LoVo (cell line): Measurements from ENCODE around the gene FOXD2.
A peak's percentile ranks its signal among the peaks of the same experiment; 100 is the strongest.

Experiments used
- DNase-seq: peaks from one replicate; pipeline ENCODE4 v3.0.0-alpha.2; 2016; ENCODE audit warnings: low spot score

Gene FOXD2

DNA sequence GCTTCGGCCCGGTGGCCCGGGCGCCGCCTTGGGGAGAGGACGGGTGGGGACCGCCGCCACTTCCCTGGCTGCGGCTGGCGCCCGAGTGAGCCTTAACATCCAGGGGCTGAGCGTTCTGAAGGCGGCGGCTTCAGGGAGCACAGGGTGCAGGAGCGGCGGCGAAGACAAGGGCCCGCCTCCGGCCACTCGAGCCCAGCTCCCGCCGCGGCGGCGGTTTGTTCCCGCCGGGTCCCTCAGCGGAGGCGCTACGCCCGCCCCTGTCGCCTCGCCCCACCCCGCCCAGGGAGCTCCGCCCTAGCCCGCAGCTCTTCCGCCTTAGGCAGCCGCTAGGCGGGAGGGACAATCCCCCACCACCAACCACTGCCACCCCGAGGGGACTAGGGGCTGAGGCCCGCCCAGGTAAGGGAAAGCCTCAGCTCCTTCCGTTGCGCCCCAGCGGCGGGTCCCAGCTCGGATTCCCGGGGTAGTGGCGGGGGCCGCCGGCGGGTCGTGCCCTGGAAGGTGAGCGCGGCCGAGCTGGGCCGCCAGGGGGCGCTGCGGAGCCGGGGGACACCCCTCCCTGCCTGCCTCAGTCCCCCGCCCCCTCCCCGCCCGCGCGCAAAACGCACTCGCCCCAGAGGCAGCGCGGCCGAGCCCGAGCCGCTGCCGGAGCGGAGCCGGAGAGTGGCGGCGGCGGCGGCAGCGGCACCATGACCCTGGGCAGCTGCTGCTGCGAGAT is at the start of gene FOXD2:
Gene FOXD2 (plus strand): TSS at position 598 of the 718 bp plus-strand sequence. CDS start 92 bp downstream, at position 690.
- DNase-seq, result peak; percentile 90

DNA sequence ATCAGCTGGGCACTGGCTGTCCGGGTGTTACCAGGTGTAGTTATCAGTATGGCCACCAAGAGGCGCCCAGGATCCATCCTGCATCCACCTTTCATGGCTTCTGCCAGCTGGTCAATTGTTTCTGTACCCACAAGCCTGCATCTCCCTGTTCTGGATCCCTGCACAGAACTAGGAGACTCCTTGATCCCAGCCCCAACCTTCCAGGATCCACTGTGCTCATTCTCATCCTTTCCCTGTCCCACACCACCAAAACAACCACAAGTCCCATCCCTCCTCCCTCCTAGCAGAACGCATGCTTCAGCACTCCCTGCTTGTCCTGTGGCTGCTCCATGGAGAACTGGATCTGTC is 49.0 kb upstream of the FOXD2 start:
- peak; percentile 45 for DNase-seq

DNA sequence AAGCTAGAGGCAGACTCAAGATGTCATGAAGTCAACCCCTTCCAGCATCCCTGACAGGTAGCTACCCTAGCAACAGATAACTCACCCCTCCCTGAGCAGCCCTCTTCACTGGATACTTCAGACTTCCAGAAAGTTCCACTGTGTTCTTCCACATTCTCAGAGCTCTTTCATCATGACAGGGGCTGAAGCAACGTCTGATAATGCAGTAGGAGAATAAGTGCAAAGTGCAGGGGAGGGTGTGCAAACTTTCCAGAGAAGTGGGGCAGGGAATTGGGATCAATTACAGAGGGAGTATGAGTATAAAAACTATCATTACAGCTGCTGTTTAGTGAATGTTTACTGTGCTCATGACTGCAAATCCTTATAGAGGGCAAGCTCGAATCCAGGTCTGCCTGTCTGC is 48.1 kb upstream of the FOXD2 start:
- no peak for DNase-seq

DNA sequence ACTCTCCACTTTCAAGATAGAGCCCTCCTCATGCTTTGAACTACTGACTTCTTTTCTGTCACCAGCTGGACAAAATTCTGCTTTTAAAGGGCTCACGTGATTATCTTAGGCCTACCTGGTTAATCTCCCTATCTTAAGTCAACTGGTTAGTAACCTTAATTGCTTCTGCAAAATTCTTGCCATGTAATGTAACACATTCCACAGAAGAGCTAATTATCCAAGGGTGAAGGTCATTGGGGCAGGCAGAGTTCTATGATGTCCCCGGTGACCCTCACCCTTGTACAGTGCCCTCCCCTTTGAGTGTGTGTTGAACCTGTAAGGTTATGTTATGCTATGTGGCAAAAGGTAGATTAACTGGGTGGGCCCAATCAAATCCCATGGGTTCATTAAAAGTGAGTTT is 47.0 kb upstream of the FOXD2 start:
- no peak for DNase-seq

DNA sequence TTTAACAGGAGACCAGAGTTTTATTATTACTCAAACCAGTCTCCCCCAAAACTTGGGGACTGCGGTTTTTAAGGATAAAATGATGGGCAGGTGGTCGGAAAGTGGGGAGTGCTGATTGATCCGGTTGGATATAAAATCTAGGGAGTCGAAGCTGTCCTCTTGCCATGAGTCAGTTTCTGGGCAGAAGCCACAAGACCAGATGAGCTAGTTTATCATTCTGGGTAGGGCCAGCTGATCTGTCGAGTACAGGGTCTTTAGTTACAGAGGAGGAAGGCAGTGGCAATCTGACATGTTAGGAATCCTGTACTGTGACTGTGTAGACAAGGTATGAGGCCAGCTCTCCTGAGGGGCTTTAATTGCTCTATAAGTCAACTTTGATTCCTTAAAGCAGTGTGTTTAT is 44.7 kb upstream of the FOXD2 start:
- no peak for DNase-seq

DNA sequence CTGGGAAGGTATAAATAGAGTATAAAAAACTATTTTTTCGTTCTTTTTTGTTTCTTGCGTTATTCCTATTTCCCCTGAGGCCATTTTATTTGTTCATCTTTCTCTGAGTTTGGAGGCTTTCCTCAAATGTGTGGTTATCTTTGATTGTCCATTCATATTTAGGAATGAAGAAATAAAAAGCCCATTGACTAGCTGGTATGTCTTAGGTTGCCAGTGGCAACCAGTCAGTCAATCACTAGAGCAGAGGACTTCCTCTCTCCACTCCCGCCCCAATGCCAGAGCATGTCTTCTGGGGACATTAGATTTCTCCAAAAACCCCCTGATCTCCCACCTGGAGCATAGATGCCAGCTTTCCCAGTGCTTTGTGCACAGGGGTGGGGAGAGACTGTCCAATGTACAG is 42.4 kb upstream of the FOXD2 start:
- no peak for DNase-seq

DNA sequence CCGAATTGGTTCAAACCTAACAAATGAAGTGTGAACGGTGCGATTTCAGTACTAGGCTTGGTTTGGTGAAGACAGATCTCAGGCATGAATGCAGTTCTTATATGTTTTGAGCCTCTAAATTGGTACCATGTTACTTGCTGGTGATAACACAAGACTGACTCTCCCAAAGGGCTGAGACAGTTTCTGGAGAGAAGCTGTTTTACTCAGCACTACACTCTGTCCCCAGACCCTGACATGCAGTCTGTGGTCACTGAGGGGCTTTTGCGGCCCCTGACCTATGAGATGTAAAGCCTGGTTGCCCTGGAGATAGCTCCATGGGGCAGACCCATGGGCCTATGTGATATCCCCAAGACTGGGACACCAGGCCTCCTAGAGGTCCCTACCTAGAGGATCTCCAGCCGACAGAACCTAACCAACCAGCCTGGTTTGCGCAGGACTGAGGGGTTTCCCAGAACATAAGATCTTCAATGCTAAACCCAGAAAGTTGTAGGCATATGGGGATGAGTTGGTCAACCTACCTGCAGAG is 41.1 kb upstream of the FOXD2 start:
- no peak for DNase-seq

DNA sequence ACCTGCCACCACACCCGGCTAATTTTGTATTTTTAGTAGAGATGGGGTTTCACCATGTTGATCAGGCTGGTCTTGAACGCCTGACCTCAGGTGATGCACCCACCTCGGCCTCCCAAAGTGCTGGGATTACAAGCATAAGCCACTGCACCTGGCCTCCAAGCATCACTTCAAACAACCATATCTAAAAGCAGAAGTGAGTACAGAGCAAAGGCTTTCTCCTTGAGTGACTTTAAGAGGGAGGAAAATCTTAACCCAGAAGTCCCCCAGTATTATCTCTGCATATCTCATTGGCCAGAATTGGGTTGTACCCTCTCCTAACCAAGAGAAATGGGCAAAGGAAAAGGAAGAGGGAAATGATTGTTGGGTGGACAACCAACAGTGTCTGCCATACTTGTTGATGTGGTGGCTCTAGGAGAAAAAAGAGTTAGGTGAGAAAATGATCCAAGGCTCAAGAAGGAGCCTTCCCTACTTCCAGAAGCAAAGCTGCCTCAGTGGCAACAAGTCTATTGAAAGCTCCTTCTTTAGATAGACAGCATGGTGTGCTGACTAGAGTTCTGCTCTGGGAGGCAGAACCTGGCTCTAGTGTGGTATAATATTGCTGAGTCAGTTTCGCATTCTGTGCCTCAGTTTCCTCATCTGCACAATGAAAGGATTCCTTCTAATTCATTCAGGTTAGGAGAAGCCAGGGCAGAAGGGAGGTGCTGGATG is 38.6 kb upstream of the FOXD2 start:
- no peak for DNase-seq

DNA sequence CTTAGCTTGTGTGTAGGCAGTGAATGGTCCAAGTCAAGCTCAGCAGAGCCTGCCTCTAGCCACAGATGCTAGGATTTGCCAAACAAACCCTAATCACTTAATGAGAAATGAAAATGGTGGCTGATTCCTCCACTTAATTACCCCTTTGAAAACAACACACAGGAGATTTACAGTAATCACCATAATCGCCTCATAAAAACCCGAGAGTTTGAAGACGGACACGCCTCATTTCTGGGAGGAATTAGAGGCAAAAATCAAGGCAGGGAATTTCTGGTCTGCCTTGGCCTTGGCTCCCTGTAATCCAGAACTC is 38.0 kb upstream of the FOXD2 start:
- no peak for DNase-seq

DNA sequence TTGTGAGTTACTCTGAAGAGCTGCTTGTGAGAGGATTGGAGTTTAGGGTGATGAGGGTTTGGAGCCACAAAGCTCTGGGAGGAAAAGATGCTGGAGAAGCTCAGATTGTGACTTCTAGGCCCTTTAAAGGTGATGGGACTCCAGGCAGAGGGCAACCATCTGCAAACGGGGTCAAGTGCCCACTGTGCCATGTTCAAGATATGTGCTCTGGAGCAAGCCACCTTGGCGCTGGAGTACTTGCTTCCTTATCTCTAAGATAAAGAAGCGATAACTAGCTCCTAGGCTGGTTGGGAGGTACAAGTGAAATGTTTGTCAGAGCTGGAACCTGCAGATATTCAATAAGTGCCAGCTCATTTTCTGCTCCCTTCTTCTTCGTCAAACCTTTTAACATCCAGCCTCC is 36.1 kb upstream of the FOXD2 start:
- no peak for DNase-seq

DNA sequence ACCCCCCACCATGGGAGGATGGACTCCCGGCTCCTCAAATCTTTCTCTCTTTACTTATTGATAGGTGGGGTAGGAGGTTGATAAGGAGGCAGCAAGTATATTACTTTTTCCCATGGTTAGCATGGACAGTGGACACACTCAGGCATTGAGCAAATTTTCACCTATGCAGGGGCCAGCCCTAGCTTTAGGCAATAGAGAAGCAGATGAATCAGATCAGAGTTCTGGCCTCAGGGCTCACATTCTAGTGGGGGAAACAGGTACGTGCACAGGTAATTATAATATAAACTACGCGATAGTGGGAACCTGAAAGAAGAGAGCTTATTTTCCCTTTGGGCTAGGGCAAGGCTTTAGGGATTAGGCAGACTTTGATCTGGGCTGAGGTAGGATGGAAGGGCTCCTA is 35.3 kb upstream of the FOXD2 start:
- DNase-seq, result no peak

DNA sequence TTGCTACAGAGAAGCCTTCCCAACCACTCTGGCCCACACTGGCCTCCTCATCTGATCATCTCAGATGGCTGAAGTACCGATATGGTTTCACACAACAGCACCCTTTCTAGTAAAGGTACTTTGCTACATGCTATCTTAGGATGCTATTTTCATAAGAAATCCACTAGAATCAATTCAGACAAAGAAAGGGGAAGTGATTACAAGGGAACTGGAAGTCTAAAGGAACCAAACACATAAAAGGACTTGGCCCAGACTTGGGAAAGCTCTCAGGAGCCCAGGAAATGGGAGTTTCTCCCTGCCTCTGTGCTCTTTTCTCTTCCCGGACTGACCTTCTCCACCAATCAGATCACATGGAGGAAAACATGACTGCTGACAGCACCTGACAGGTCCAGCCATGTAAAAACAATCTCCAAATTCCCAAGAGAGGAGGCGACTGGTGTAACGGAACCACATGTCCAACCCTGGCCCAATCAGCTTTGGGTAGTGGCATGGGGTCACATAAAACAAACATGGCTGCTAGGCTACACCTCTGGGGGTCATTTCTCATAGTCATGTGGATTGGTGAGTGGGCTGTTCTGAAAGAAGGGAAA is 34.4 kb upstream of the FOXD2 start:
- DNase-seq, result no peak

DNA sequence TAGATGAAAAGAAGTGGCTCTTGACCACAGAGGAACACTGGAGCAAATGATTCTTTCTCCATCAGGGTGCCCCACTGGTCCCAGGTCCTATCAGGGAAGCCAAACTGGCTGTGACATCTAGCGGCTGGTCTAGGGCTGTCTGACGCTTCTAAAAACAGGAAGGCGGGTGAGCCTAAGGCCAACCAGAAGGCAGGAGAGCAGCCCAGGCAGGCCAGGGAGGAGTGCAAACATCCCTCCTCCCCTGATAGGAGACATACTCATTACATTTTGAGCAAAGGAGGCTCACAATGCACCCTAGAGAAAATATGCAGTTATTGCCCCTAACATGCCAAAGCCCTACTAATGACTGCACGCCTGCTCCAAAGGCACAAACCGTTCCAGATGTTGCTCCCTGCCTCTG is 32.1 kb upstream of the FOXD2 start:
- no peak for DNase-seq

DNA sequence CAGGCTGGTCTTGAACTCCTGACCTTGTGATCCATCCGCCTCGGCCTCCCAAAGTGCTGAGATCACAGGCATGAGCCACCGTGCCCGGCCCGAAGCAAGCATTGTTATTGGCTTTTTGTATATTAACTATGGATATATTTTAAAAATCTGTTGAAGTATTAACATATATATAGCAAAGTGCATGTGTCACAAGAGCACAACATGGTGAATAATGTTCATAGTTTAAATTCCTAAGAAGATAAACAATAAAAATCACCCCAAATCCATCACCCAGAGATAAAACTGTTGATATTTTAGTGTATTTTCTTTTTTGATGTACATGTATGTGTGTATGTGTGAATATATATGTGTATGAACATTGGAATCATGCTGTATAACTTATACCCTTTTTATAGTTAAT is 30.9 kb upstream of the FOXD2 start:
- DNase-seq, result no peak

DNA sequence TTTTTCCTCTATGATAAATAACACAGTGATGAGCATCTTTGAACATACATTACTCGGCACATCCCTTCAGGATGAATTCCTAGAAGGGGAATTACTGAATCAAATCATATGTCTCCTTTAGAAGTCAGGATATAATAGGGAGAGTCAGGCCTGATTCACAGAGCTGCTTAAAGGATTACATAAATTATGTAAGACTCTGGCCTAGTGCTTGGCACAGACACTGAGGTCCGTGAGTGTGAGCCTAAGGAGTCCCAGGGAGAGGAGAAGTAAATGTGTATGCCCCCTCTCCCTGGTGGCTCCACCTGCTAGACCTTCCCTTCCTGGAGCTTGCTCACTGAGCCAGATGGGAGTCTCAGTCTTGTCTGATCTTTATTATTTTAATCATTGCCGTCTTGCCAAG is 30.4 kb upstream of the FOXD2 start:
- DNase-seq, result no peak

DNA sequence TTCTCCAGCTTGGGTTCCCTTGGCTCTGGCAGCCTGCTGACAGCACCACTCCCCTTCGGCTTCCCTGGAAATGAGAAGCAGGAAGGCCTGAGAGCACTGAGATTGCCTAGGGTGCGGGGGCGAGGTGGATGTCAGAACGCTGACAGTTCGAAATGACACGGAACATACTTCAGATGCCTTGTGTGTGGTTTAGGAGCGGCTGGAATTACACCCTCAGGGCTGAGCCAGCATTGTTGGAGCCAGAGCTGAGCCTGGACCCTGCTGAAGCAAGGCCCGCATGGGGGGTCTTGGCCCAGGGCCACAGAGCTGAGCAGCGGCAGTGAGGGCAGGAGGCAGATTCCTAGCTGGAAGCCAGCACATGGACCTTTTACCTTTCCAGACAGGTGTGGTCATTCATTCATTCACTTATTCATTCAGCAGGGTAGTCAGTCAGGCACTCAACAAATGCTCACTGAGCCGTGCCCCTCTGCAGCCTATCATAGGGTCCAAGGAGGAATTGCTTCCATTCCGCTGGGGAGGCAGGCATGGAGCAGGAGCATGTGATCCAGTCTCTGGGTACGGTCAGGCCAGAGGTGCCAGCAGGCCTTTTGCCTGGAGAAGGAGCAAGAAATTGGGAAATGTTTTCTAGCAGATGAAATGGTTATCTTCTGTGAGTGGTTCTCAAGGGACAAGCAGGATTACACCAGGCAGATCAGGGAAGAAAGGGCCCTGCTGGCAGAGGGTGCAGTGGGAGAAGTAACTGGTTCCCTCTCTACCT is 28.4 kb upstream of the FOXD2 start:
- no peak for DNase-seq

DNA sequence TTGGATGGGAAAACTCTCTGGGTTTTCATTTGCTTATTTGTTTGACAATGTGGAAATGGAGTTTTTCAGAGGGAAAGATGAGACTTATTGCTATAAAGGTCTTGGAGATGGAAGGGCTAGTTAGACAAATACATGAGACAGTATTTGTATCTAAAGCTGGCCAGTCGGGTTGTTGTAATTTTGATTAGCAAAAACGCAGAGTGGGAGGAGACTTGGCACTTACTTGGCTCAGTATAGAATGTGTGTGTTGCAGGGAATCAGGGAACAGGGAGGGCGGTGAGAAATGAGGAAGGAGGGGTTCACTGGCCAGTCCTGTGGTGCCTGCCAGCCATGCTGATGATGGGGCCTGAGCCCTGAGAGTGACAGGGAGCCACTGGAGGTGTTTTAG is 27.8 kb upstream of the FOXD2 start:
- DNase-seq, result no peak

DNA sequence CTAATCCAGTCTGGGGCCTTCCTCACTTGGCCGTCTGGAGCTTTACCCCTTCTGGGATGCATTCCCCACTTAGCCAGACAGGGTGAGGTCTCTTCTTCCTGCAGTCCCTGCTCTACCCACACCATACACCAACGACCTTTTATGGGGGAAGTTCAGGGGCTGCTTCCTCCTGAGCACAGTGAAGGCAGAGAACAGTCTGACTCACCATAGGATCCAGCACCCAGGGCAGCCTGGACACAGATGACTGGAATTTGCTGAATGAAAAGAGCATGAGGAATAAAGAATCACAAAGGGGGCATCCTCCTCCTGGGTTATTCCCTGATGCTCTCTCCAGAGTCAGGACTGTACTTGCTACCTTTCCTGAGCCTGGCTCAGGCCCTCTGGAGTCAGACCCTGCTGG is 26.4 kb upstream of the FOXD2 start:
- no peak for DNase-seq

DNA sequence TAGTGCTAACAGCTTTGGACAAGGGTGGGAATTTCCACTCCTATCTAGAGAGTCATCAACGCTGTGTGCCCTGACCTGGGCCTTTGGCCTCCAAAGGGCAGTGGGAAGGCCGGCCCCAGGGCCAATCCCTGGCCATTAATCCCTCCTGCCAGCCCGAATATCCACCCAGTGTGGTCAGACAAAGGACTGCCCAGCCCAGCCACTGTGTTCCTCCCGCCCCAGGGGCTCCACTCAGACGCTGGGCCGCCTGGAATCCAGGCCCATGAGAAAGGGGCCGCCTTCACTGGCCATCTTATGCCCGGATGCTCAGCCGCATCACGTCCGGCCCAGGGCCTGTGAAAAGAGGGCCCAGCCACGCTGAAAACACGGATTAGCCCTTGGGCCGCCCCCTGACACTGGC is 25.4 kb upstream of the FOXD2 start:
- DNase-seq, result no peak

DNA sequence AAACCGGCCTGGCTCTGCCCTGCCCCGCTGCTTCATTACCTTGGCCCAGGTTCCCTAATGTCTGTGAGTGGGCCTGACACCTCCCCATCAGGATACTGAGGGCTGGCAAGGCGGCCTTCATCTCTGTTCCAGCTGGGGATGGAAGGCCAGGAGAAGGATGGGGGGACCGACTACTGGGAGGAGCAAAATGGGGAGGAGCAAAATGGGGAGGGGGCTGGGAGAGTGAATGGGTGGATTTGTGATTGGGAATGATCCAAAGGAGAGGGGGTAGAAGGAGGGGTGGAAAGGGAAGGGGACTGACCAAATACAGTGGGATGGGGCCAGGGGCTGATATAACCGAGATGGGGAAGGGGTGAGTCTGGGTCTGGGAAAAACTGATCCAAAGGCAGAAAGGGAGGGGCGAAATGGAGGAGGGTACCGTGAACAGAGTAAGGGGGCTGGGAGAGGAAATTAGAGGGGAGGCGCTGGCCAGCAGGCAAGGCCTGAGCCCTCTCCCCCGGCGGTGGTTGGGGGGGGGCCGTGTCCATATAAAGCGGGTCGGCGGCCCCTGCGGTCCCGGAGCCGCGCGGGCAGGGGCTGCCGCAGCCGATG is 22.0 kb upstream of the FOXD2 start, which contains the start of gene FOXE3:
Gene FOXE3 (plus strand): TSS at position 558 of the 591 bp plus-strand sequence. CDS start 31 bp downstream, at position 589.
- no peak for DNase-seq

DNA sequence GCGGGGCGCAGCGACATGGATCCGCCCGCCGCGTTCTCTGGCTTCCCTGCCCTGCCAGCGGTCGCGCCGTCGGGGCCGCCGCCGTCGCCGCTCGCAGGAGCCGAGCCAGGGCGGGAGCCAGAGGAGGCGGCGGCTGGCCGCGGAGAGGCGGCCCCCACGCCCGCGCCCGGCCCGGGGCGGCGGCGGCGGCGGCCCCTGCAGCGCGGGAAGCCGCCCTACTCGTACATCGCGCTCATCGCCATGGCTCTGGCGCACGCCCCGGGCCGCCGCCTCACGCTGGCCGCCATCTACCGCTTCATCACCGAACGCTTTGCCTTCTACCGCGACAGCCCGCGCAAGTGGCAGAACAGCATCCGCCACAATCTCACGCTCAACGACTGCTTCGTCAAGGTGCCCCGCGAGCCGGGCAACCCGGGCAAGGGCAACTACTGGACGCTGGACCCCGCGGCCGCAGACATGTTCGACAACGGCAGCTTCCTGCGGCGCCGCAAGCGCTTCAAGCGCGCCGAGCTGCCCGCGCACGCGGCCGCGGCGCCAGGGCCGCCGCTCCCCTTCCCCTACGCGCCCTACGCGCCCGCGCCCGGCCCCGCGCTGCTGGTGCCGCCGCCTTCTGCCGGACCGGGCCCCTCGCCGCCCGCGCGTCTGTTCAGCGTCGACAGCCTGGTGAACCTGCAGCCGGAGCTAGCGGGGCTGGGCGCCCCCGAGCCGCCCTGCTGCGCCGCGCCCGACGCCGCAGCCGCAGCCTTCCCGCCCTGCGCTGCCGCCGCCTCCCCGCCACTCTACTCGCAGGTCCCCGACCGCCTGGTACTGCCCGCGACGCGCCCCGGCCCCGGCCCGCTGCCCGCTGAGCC is 21.3 kb upstream of the FOXD2 start:
- DNase-seq, result no peak
